HepG2 (cell line): Measurements from ENCODE around the gene SLC2A6. TPM values are rescaled to one million over a fixed set of nuclear protein-coding genes. Genes with fewer than 3 reads are reported as not detected.

Experiments used
- ATAC-seq: fragments of 200-7000 bp; cut with Tn5 transposase; 3 replicates; pipeline ENCODE4 v1.9.1; 2020; ENCODE audit warnings: mild to moderate bottlenecking, moderate library complexity
- BruUV-seq: library from RNA; stranded (reverse); fragments of 400-500 nt; replicated peaks from 2 replicates; lab custom pipeline; 2021; lab: Mats Ljungman, UMichigan
- CTCF ChIA-PET: fragments of 300-600 bp; formaldehyde crosslinking; extraction: SDS; loops from one replicate; lab custom pipeline; 2021; ENCODE audit warnings: low total read pairs, inconsistent platforms, low intra/inter-chr PET ratio; lab: Yijun Ruan, JAX
- POLR2A ChIA-PET: fragments of 350-600 bp; sonication (Branson Sonifier 250); formaldehyde crosslinking; loops from one replicate; lab custom pipeline; 2020; ENCODE audit warnings: antibody characterized with exemption, inconsistent platforms; lab: Yijun Ruan, JAX
- DNase-seq: peaks from one replicate; pipeline ENCODE4 v3.0.0-alpha.2; 2015; ENCODE audit warnings: low spot score
- FAIRE-seq: peaks from 3 replicates; lab custom pipeline; 2011; peaks lifted over from hg19 to GRCh38; lab: Jason Lieb, UNC
- H2AFZ ChIP-seq: one replicate; pipeline ENCODE4 v1.6.1; 2011; ENCODE audit warnings: low read length, inconsistent platforms
- H3K27ac ChIP-seq: fragments of 300-600 bp; 3 replicates; pipeline ENCODE4 v1.8.0; 2011; ENCODE audit warnings: mixed run types, mild to moderate bottlenecking, mixed read lengths, low read length, inconsistent platforms; ENCODE audit not compliant: insufficient read depth; ENCODE audit errors: extremely low read length
- H3K27me3 ChIP-seq, 2 experiments: fragments of 200-600 bp in 1 of 2; 2 replicates in 1 of 2; 3 replicates in 1 of 2; pipeline versions ENCODE4 v1.6.0 to v1.8.0; 2011; ENCODE audit warnings: low read length in 2 of 2, mild to moderate bottlenecking in 2 of 2, moderate library complexity in 2 of 2, inconsistent platforms in 1 of 2; ENCODE audit not compliant: insufficient read depth in 2 of 2, control insufficient read depth in 1 of 2
- H3K36me3 ChIP-seq, 2 experiments: fragments of 200-600 bp in 1 of 2; replicated peaks in 1 of 2; 2 replicates in 1 of 2; 3 replicates in 1 of 2; pipeline versions ENCODE4 v1.5.1 to v1.8.0; 2011; ENCODE audit warnings: low read length in 2 of 2, inconsistent platforms in 1 of 2; ENCODE audit not compliant: insufficient read depth in 2 of 2, control insufficient read depth in 1 of 2
- H3K4me1 ChIP-seq: 2 replicates; pipeline ENCODE4 v1.5.1; 2012; ENCODE audit warnings: low read length, inconsistent platforms; ENCODE audit not compliant: insufficient read depth
- H3K4me2 ChIP-seq: 2 replicates; pipeline ENCODE4 v1.6.0; 2011; ENCODE audit warnings: low read depth, low read length, inconsistent platforms
- H3K4me3 ChIP-seq, 3 experiments: fragments of 200-600 bp in 1 of 3; sonication (generic), shearing (Covaris generic) in 1 of 3; replicated peaks in 1 of 3; 2 replicates each; pipeline ENCODE4 v1.5.1; 2011 to 2016; ENCODE audit warnings: low read length in 3 of 3, inconsistent platforms in 2 of 3, low read depth in 2 of 3, mild to moderate bottlenecking in 2 of 3, control low read depth in 1 of 3, mixed read lengths in 1 of 3; ENCODE audit not compliant: insufficient read depth in 1 of 3
- H3K79me2 ChIP-seq: one replicate; pipeline ENCODE4 v1.6.1; 2011; ENCODE audit warnings: low read length, inconsistent platforms; ENCODE audit not compliant: insufficient read depth
- H3K9ac ChIP-seq: 2 replicates; pipeline ENCODE4 v1.6.0; 2011; ENCODE audit warnings: mild to moderate bottlenecking, low read depth, low read length, inconsistent platforms; ENCODE audit not compliant: insufficient read depth
- H3K9me3 ChIP-seq: 2 replicates; pipeline ENCODE4 v1.5.1; 2012; ENCODE audit warnings: mild to moderate bottlenecking, low read length
- H4K20me1 ChIP-seq: 2 replicates; pipeline ENCODE4 v1.6.0; 2011; ENCODE audit warnings: inconsistent platforms, mild to moderate bottlenecking, low read length, moderate library complexity; ENCODE audit not compliant: insufficient read depth
- FOSL2 ChIP-seq: sonication (generic); formaldehyde crosslinking; IDR thresholded peaks from 2 replicates; pipeline ENCODE4 v1.4.0; 2020; ENCODE audit warnings: missing genetic modification reagents
- HNRNPL ChIP-seq: fragments of 200-400 bp; formaldehyde crosslinking; IDR thresholded peaks from 2 replicates; pipeline ENCODE4 v1.6.1; 2017; ENCODE audit warnings: mild to moderate bottlenecking, low read depth, low read length
- MXI1 ChIP-seq: IDR thresholded peaks from 3 replicates; pipeline ENCODE4 v1.6.1; 2012; ENCODE audit warnings: low read depth, low read length, inconsistent platforms, borderline replicate concordance
- SAP130 ChIP-seq: IDR thresholded peaks from 2 replicates; pipeline ENCODE4 v1.6.1; 2016; ENCODE audit warnings: low read depth
- ZNF121 ChIP-seq: sonication (generic); formaldehyde crosslinking; IDR thresholded peaks from 2 replicates; pipeline ENCODE4 v1.5.0; 2020; ENCODE audit warnings: mild to moderate bottlenecking, missing genetic modification reagents
- ZNF17 ChIP-seq: sonication (generic); formaldehyde crosslinking; IDR thresholded peaks from 2 replicates; pipeline ENCODE4 v1.5.0; 2020; ENCODE audit warnings: mild to moderate bottlenecking, missing genetic modification reagents
- WGBS: methylation state at CpG from one replicate; pipeline ENCODE4 v1.1.6; 2017; ENCODE audit warnings: low lambda C conversion rate; 5-methylcytosine and 5-hydroxymethylcytosine counted together
- in situ Hi-C: cut with HindIII; loops from 2 replicates; pipeline ENCODE4 v1.10.0; 2017; ENCODE audit warnings: low pct_unique_long_range_greater_than_20kb; ENCODE audit not compliant: extremely low pct_ligation_motif_present
- intact Hi-C: fragments of 100-400 bp; cut with micrococcal nuclease; formaldehyde crosslinking; loops from one replicate; pipeline ENCODE4 v1.10.0; 2022; ENCODE audit not compliant: unreplicated experiment
- polyA plus RNA-seq, 8 experiments: library from polyadenylated mRNA; depleted of rRNA in 3 of 8; stranded (reverse) in 7 of 8; unstranded in 1 of 8; fragments of >200 nt; fragmentation: Illumina TruSeq in 4 of 8; extraction: Trizol in 4 of 8; gene quantifications; 2 replicates each; pipeline versions ENCODE4 v1.2.1 to v1.2.3, GENCODE V29; 2011 to 2016; ENCODE audit warnings: low read depth in 4 of 8, missing spikeins in 1 of 8, mixed read lengths in 1 of 8; ENCODE audit not compliant: insufficient read depth in 1 of 8
- total RNA-seq, 5 experiments: library from RNA; depleted of rRNA; stranded (reverse); fragments of >200 nt; fragmentation: Illumina TruSeq; extraction: Trizol; gene quantifications; 2 replicates each; pipeline ENCODE4 v1.2.3, GENCODE V29; 2016; ENCODE audit warnings: low read depth in 1 of 5
- TF ChIP-seq, protein P1 (sequence below): sonication (generic); formaldehyde crosslinking; IDR thresholded peaks from 2 replicates; pipeline ENCODE4 v1.9.0; 2022; ENCODE audit warnings: low read depth, missing genetic modification reagents
- TF ChIP-seq, protein P2 (sequence below): sonication (generic); formaldehyde crosslinking; IDR thresholded peaks from 2 replicates; pipeline ENCODE4 v1.8.0; 2022; ENCODE audit warnings: mild to moderate bottlenecking, missing genetic modification reagents; ENCODE audit not compliant: insufficient replicate concordance

SLC2A6 gene
- total and polyA plus RNA-seq, 2 of the 13 experiments (the other 11 are each of a cell fraction or from before 2014, with no cell fraction given) = 4.1 to 15.0 TPM

DNA sequence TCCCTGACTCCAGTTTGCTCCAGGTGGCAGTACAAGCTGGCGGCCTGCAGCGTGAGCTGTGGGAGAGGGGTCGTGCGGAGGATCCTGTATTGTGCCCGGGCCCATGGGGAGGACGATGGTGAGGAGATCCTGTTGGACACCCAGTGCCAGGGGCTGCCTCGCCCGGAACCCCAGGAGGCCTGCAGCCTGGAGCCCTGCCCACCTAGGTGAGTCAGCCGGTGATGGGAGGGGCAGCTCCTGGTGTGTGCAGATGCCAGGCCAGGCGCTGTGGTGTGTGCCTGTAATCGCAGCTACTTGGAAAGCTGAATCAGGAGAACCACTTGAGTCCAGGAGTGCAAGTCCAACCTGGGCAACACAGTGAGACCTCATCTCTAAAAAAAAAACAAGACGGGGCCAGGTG lies 29.1 kb downstream of the SLC2A6 start:
- Histone ChIP-seq H3K9me3 (no peaks in the 10 kb centered on the region), H3K27me3 (peaks cover under 1 to 17% of the 10 kb centered on the region in 2 experiments; a peak in 3 of 5 replicates), H3K9ac (no peak overlapping the region), H3K4me2 (no peak overlapping the region), H4K20me1 (no peaks in the 10 kb centered on the region), H2AFZ (no peak overlapping the region), H3K4me1 (peaks cover 24% of the 10 kb centered on the region), H3K27ac (no peak overlapping the region), H3K4me3 (no peak overlapping the region; a peak in 1 of 6 replicates), H3K36me3 (no peaks in the 10 kb centered on the region), H3K79me2 (no peaks in the 10 kb centered on the region)
- FAIRE-seq = no peak
- CTCF ChIA-PET = no interaction called here
- POLR2A ChIA-PET = interaction anchor here (1.4 to 2.1 kb wide), 3 partner anchors 9 to 32 kb away, joined by 3 to 15 read pairs (median 4); partner anchors contain the start of genes CACFD1 and REXO4
- intact Hi-C loops (no loop called here), in situ Hi-C loops (no loop called here)
- BruUV-seq = no TSS peak
- DNase-seq = peak; percentile 50
- ATAC-seq = peak; percentile 67
- TF ChIP-seq ZNF121 (CRISPR knock-in tag) = peak; percentile 70
- TF ChIP-seq HNRNPL = peak; percentile 85; the same call in 1 of the 2 replicates
- peak; percentile 26; the same call in 1 of the 2 replicates for TF ChIP-seq SAP130 (CRISPR knock-in tag)
- TF ChIP-seq, protein P1, sequence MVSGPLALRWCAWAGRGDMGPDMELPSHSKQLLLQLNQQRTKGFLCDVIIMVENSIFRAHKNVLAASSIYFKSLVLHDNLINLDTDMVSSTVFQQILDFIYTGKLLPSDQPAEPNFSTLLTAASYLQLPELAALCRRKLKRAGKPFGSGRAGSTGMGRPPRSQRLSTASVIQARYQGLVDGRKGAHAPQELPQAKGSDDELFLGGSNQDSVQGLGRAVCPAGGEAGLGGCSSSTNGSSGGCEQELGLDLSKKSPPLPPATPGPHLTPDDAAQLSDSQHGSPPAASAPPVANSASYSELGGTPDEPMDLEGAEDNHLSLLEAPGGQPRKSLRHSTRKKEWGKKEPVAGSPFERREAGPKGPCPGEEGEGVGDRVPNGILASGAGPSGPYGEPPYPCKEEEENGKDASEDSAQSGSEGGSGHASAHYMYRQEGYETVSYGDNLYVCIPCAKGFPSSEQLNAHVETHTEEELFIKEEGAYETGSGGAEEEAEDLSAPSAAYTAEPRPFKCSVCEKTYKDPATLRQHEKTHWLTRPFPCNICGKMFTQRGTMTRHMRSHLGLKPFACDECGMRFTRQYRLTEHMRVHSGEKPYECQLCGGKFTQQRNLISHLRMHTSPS = peak; percentile 91
- peak; percentile 16; the same call in 1 of the 3 replicates for TF ChIP-seq MXI1
- no peak for TF ChIP-seq ZNF17 (CRISPR knock-in tag)
- TF ChIP-seq, protein P2, sequence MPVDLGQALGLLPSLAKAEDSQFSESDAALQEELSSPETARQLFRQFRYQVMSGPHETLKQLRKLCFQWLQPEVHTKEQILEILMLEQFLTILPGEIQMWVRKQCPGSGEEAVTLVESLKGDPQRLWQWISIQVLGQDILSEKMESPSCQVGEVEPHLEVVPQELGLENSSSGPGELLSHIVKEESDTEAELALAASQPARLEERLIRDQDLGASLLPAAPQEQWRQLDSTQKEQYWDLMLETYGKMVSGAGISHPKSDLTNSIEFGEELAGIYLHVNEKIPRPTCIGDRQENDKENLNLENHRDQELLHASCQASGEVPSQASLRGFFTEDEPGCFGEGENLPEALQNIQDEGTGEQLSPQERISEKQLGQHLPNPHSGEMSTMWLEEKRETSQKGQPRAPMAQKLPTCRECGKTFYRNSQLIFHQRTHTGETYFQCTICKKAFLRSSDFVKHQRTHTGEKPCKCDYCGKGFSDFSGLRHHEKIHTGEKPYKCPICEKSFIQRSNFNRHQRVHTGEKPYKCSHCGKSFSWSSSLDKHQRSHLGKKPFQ (CRISPR knock-in tag) = no peak
- peak; percentile 90 for TF ChIP-seq FOSL2 (CRISPR knock-in tag)
- WGBS = 42% methylated on average over 5 of the region's 12 CpGs
